Lower lobe of right lung (tissue), 2 donors: Measurements from ENCODE around the gene BMS1. TPM values are rescaled to one million over a fixed set of nuclear protein-coding genes. Genes with fewer than 3 reads are reported as not detected.

ENCODE experiments used
- ATAC-seq, 2 donors: fragments of 200-7000 bp; cut with Tn5 transposase; one replicate each; pipeline ENCODE4 v1.9.1; 2020 to 2022; ENCODE audit warnings: mild to moderate bottlenecking in 2 of 2, moderate library complexity in 2 of 2
- DNase-seq: peaks from one replicate; pipeline ENCODE4 v3.0.0-alpha.2; 2020
- H3K27ac ChIP-seq: fragments of 200-600 bp; one replicate; pipeline ENCODE4 v1.8.0; 2022
- H3K27me3 ChIP-seq: fragments of 200-600 bp; one replicate; pipeline ENCODE4 v1.8.0; 2022; ENCODE audit warnings: low read depth
- H3K36me3 ChIP-seq: fragments of 200-600 bp; one replicate; pipeline ENCODE4 v1.8.0; 2022; ENCODE audit warnings: mild to moderate bottlenecking
- H3K4me1 ChIP-seq: fragments of 200-600 bp; one replicate; pipeline ENCODE4 v1.8.0; 2022
- H3K4me3 ChIP-seq: fragments of 200-600 bp; one replicate; pipeline ENCODE4 v1.8.0; 2022; ENCODE audit warnings: mild to moderate bottlenecking
- H3K9me3 ChIP-seq: fragments of 200-600 bp; one replicate; pipeline ENCODE4 v1.8.0; 2022
- CTCF ChIP-seq: fragments of 200-600 bp; IDR thresholded peaks from one replicate; pipeline ENCODE4 v1.8.0; 2022; ENCODE audit warnings: antibody characterized with exemption, mild to moderate bottlenecking
- intact Hi-C: fragments of 100-400 bp; cut with DNase I; formaldehyde crosslinking; loops from one replicate; pipeline ENCODE4 v1.11.0; 2022
- total RNA-seq: library from RNA; stranded (reverse); fragmentation: NEBNext Ultra II Directional; extraction: Animal tissue kit (Norgen Biotek cat#: 25700); gene quantifications from one replicate; pipeline ENCODE4 v1.2.1, GENCODE V29; 2021
- donor health status: DM: no; HTN: yes; CAD: no; lungs with severe emphysema.

BMS1 gene
- total RNA-seq, 1 donor from 2014 or later = 12.5 TPM

- Histone ChIP-seq H3K9me3 (peaks cover 8% of the 10 kb centered on the region), H3K4me1 (no peaks in the 10 kb centered on the region), H3K36me3 (no peaks in the 10 kb centered on the region), H3K27ac (no peak overlapping the region), H3K4me3 (no peak overlapping the region), H3K27me3 (no peaks in the 10 kb centered on the region)
- no peak for ATAC-seq
- intact Hi-C loops = no loop called here
- TF ChIP-seq CTCF = no peak
- DNase-seq = no peak
These were observed 38.4 kb upstream of the BMS1 start for GRCh38 chr10:42744134-42744701.

GRCh38 chr10:42753126-42753506 lies 29.5 kb upstream of the BMS1 start:
- Histone ChIP-seq H3K27ac (peak overlapping the region; percentile 60), H3K36me3 (no peaks in the 10 kb centered on the region), H3K27me3 (peaks cover 51% of the 10 kb centered on the region), H3K4me3 (peak overlapping the region; percentile 61), H3K4me1 (peaks cover 34% of the 10 kb centered on the region), H3K9me3 (no peaks in the 10 kb centered on the region)
- ATAC-seq (peak; percentile 91 to 95), DNase-seq (peak; percentile 76)
- intact Hi-C loops = no loop called here
- TF ChIP-seq CTCF = peak; percentile 94

GRCh38 chr10:42753507-42754154 lies 29.0 kb upstream of the BMS1 start:
- peak overlapping the region; percentile 60 for H3K27ac ChIP-seq
- intact Hi-C loops = no loop called here
- H3K4me3 ChIP-seq = peak overlapping the region; percentile 61
- ATAC-seq (peak; percentile 51 to 61), DNase-seq (peak; percentile 51)
- TF ChIP-seq CTCF = no peak
- no peaks in the 10 kb centered on the region for H3K9me3 ChIP-seq
- peaks cover 34% of the 10 kb centered on the region for H3K4me1 ChIP-seq
- H3K36me3 ChIP-seq = no peaks in the 10 kb centered on the region
- peaks cover 51% of the 10 kb centered on the region for H3K27me3 ChIP-seq

- H3K36me3 ChIP-seq = no peaks in the 10 kb centered on the region
- peak; percentile 10 for TF ChIP-seq CTCF
- peak overlapping the region; percentile 60 for H3K27ac ChIP-seq
- intact Hi-C loops = no loop called here
- peak; percentile 60 to 64 for ATAC-seq
- H3K4me1 ChIP-seq = peaks cover 34% of the 10 kb centered on the region
- peaks cover 51% of the 10 kb centered on the region for H3K27me3 ChIP-seq
- H3K4me3 ChIP-seq = peak overlapping the region; percentile 61
- no peaks in the 10 kb centered on the region for H3K9me3 ChIP-seq
- peak; percentile 53 for DNase-seq
These were observed 28.2 kb upstream of the BMS1 start for GRCh38 chr10:42754155-42755027.

- ATAC-seq (peak in 1 of 2 donors; percentile 25), DNase-seq (no peak)
- Histone ChIP-seq H3K27me3 (peaks cover 51% of the 10 kb centered on the region), H3K4me3 (peak overlapping the region; percentile 61), H3K9me3 (no peaks in the 10 kb centered on the region), H3K27ac (peak overlapping the region; percentile 60), H3K4me1 (peaks cover 34% of the 10 kb centered on the region), H3K36me3 (no peaks in the 10 kb centered on the region)
- peak; percentile 14 for TF ChIP-seq CTCF
- intact Hi-C loops = no loop called here
These were observed 27.6 kb upstream of the BMS1 start for GRCh38 chr10:42755028-42755451.
